Stimulated activated CD4-positive, alpha-beta T cell treated with anti-CD3 and anti-CD28 coated beads, Interleukin-12 subunit alpha, Interleukin-12 subunit beta, amount 100 ng/mL, for 48 hours (primary cell): ENCODE results near the gene STMN3.

ENCODE experiments used
- DNase-seq, 3 donors: peaks; one replicate each; pipeline ENCODE4 v3.0.0-alpha.2; 2020; ENCODE audit warnings: low read depth in 2 of 3, low spot score in 1 of 3

The STMN3 gene

DNA sequence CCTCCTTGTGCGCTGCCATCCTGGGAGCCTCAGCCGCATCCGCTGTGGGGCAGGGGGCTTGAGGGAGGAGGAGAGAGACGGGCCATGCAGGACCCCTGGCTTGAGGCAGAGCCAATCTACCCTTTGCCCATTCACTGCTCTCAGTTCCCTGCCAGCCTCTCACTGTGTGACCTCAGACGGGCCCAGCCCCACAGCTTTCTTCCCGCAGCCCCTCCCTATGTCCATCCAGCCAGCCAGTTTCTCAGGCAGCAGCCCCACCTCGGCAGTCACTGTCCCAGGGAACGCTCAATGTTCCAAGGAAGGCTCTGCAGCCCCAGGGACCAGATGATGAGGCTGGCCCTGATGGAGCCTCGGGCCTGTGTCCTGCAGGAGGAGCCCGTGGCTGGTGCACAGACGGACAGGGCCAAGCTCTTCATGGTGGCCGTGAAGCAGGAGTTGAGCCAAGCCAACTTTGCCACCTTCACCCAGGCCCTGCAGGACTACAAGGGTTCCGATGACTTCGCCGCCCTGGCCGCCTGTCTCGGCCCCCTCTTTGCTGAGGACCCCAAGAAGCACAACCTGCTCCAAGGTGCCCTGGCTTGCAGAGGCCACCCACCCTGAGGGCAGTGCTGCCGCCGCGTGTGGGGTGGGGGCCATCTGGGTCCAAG lies 39.3 kb upstream of the STMN3 start:
- DNase-seq = no peak

DNA sequence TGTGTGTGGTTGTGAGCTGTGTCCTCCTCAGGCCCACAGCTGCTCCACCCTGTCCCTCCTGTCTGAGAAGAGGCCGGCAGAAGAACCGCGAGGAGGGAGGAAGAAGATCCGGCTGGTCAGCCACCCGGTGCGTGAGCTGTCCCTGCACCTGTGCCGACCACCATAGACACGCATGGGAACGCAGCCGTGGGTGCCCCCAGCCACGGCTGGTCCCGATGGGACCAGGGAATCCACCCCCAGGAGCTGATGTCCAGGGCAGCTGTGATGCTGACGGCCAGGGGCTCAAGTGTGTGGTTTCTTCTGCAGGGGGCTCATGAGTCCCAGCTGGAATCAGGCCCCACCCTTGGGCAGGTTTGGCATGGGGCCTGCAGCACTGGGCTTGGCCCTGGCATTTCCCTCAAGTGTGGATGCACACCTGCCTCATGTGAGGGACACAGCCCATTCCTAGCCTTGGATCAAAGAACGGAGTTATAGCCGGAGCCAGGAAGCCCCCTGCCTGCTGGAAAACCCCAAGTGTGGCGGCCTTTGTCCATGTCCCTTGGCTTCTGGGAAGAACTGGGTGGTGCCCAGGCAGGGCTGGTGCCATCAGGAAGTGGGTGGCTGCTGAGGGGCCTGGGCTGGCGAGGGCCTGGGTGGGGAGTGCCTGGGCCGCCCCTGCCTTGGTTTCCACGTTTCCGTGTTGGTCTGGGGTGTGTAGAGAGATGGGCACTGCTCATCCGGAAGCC lies 38.6 kb upstream of the STMN3 start:
- no peak for DNase-seq

DNA sequence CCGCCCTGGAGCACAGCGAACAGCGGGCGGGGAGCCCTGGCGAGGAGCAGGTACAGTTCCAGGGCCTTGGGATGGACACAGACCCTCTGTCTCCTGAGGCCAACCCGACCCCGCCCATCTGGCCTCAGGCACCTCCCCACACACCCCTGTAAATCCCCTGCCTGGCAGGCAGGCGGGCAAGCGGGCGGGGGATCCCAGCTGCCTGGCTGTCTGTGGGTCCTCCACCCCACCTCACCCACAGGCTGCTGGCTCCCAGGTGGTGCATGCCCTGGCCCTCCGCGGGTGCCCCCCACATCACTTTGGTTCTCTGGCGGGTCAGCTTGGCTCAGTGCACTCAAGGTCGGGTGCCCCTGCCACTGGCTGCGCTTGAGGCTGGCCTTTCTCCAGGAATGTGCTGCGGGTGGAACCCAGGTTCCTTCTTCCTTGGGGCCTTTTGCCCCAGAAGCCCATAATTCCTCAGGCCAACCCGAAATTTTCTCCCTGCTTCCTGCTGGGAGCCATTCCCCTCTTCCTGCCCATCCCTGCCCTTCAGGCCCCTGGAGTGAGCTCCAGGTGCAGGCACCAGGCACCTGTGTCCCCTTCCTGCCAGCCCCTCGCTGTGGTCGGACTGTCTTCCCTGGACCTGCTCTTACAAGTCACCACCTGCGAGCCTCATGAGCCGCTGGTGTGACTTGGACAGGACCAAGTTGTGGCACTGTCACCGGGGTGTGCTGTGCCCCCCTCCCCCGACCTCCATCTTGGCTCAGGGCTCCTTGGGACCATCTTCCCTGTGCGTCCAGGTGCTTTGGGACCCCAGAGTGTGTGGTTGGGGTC lies 37.9 kb upstream of the STMN3 start:
- no peak for DNase-seq

GRCh38 chr20:63690003-63690897 lies 37.0 kb upstream of the STMN3 start:
- no peak for DNase-seq

GRCh38 chr20:63689046-63690002 lies 36.1 kb upstream of the STMN3 start:
- DNase-seq = no peak

GRCh38 chr20:63688228-63689045 lies 35.2 kb upstream of the STMN3 start:
- no peak for DNase-seq

DNA sequence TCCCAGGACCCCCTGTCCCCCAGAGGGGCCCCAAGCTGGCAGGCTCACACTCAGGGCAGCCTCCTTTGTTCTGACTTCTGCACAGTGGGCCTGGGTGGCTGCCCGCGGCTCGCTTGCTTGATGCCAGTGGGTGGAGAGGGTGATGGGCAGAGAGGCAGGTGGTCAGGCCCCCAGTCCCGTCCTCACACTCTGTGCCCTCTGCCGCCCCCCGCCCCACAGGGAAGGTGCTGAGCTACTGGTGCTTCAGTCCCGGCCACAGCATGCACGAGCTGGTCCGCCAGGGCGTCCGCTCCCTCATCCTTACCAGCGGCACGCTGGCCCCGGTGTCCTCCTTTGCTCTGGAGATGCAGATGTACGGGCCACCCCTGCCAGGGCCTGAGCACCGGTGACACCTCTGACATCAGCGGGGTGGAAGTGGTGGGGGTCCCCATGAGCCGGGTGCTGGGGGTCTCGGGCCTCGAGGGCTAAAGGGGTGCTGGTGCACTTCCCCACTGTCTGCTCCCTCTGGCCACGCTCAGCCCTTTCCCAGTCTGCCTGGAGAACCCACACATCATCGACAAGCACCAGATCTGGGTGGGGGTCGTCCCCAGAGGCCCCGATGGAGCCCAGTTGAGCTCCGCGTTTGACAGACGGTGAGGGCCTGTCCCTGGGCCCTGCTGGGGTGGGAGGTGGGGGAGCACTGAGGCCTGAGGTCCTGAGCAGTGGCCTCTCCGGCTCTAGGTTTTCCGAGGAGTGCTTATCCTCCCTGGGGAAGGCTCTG lies 34.4 kb upstream of the STMN3 start:
- DNase-seq = no peak

DNA sequence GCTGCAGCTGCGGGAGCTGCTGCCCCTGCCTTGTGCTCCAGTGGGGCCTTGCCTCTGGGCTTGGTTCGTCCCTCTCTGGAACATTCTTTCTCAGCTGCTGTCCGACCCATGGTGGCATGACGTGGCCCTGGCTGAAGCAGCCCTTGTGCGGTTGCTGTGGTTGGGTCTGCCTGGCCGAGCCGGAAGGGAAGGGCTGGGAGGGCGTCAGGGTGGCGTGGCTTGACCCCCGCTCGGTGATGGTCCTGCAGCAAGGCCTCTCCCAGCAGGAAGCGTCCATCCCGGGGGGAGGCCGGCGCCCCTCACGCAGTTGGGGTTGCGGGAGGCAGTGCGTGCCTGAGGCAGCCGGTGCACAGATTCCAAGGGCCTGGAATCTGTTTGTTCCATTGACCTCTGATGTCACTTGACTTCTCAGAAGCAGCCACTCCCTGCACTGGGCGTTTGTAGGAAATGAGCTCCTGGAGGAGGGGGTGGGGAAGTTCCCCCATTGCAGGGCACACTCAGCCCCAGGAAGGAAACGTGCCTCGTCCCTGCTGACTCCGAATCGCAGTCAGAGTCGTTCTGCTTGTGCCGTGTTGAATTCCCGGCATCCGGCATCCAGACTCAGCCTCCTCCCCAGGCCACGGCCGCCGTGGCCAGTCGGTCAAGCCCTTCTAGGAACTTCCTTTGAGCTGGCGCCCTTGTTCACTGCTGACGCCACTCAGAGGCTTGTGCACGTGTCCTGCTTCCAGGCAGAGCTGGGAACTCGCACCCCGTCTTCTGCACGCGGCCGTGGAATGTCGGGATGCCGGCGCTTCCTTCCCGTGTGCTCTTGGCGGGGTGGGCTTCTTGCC lies 33.5 kb upstream of the STMN3 start:
- DNase-seq = peak; percentile 40 to 52 (median 47)

GRCh38 chr20:63686094-63686491 lies 32.9 kb upstream of the STMN3 start:
- DNase-seq = no peak

GRCh38 chr20:63685269-63686026 lies 32.2 kb upstream of the STMN3 start:
- DNase-seq = no peak

GRCh38 chr20:63682384-63683139 lies 29.3 kb upstream of the STMN3 start:
- DNase-seq = no peak

- no peak for DNase-seq
These were observed 28.5 kb upstream of the STMN3 start for GRCh38 chr20:63681609-63682142.

DNA sequence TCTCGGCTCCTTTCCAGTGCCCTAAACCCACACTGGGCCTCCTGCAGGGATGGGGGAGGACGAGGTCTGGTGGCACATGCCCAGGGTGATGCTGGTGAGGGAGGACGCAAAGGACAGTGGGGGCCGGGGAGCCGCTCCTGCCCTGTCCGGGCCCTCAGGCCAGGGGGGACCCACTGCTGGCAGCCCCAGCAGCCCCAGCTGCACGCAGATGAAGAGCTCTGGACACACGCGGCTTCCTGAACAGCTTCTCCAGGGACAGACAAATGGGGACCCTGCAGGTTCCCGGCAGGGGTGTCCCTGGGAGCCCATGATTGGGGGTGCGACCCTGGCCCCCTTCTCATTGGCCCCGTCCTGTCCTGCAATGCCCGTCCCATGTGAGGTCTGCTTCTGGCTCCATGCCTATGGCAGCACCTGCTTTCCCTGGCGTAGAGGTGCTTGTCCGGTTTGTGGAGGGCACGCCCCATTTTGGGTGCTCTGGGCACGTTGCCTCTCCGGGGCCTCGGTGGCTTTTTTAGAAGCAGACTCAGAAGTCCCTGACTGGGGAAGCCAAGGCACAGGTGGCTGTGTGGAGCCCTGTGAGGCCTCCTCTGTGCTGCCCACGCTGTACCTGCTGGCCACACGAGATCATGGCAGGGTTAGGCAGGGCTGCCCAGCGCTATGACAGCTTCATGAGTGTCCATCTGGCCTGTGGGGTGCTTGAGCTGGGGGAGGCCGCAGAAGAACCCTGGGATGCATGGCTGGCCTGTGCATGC lies 27.8 kb upstream of the STMN3 start:
- no peak for DNase-seq

- no peak for DNase-seq
These were observed 27.2 kb upstream of the STMN3 start for GRCh38 chr20:63680427-63680826.

- DNase-seq = no peak
These were observed 26.6 kb upstream of the STMN3 start for GRCh38 chr20:63679799-63680305.
